ENCODE results near the gene LIX1L. TPM values are rescaled to one million over a fixed set of nuclear protein-coding genes. Genes with fewer than 3 reads are reported as not detected.

LIX1L gene
- 3.5 and 4.9 TPM in 2 replicates for polyA plus RNA-seq

DNA sequence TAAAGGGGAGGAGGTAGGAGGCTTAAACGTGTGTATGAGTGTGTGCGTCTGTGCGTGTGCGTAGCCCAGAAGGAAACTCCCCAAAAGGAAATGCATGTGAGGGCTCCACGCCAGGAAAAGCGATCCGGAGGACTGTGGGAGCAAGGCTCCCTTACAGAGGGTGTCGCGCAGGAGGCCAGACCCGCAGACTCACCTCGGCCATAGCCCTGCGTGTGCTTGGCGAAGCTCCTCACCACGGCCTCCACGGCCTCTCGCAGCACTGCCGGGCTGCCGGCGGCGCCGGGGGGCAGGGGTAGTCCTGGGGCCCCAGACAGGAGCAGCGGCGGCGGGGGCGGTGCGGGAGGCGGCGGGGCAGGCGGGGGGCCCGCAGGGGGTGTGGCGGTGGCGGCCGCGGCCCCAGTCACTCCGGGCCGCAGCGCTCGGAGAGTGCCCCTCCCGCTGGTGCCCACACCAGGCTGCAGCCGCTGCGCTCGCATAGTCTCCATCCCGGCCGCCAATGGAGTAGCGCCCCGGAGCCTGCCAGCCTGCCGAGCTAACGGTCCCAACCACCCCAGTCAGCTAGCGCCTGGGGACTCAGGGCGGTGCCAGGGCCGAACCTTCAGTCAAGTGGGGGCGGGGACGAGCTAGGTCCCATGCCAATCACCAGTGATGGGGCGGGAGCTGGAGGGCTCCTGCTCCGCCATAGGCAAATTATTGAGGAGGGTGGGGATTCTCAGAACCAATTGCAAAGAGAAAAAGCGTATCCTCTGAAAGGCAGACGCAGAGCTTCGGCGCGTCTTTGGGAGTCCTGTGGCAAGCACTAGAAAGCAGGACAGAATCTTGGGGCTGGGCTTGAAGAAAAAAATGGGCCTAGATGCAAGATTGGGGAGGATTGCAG, at the start of gene LIX1L:
Gene LIX1L (minus strand): TSS at position 575 of the 877 bp plus-strand sequence. CDS start 90 bp downstream, at position 485.

DNA sequence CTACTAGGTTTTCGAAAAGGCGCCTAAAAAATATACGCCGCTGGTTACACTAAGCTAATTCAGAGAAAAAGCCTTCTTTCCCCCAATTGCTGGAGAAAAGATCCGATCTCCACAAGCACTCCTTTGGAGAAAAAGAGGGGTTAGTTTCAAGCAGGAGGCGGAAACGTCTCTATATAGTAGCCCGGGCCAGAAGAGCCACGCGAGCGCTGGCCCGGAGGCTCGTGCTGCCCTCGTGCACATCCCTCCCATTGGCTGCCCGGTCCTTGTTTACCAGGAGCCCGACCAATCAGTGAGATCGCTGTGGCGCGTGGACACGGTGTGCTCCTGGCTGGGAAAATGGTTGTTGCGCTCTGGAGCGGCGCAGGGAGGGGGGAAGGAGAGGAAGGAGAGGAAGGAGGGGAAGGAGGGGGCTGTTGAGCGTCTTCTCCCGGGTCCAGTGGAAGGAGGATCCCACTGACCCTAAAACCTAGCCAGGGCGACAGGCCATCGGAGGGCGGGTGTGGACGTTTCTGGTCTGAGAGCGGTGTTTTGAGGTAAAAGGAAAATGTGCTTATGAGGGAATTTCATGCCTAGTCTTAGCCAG, 38.7 kb upstream of the LIX1L start, which contains the start of gene TXNIP:
Gene TXNIP (minus strand): TSS at position 147 of the 583 bp plus-strand sequence. CDS start 313 bp downstream, outside the sequence.

DNA sequence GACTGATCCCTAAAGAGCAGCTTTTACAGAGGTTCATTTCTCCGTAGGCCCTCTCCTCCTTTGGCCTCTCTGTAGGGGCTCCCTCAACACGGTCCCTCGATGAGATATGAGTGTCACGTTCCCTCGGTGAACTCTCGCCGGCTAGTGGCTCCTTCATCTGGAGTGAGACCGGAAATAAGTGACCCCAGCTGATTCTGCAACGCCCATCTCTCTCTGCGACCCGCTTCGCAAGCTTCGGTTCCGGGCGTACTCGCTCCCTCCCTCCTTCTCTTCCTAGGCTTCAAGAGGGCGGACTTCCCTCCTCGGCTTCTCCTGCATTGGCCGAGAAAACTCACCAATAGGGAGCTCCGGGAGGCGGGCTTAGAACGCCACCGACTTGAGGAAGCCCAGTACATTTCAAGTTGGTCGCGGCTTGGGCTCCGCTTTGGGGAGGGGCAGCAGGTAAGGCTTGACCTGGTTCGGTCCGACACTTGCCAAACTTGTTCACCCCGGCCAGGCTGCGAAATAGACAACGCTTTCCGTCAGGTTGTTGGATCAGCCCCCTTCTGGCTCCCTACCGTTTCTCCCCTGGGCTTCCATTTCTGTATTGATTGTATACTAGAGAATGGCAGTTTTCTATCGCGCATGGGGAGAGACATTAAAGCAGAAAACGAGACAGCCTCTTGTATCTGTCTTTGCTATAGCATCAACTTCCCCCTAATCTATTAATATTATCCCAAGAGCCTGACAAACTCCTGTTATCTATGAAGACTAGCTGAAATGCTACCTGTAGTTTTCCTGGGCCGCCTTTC, 6.7 kb upstream of the LIX1L start, which contains the start of the genes ANKRD34A and POLR3GL:
Gene ANKRD34A (minus strand): TSS at position 248 of the 791 bp plus-strand sequence. CDS start 2,816 bp downstream, outside the sequence.
Gene POLR3GL (plus strand): TSS at position 363 of the 791 bp plus-strand sequence. CDS start 10,176 bp downstream, outside the sequence.

DNA sequence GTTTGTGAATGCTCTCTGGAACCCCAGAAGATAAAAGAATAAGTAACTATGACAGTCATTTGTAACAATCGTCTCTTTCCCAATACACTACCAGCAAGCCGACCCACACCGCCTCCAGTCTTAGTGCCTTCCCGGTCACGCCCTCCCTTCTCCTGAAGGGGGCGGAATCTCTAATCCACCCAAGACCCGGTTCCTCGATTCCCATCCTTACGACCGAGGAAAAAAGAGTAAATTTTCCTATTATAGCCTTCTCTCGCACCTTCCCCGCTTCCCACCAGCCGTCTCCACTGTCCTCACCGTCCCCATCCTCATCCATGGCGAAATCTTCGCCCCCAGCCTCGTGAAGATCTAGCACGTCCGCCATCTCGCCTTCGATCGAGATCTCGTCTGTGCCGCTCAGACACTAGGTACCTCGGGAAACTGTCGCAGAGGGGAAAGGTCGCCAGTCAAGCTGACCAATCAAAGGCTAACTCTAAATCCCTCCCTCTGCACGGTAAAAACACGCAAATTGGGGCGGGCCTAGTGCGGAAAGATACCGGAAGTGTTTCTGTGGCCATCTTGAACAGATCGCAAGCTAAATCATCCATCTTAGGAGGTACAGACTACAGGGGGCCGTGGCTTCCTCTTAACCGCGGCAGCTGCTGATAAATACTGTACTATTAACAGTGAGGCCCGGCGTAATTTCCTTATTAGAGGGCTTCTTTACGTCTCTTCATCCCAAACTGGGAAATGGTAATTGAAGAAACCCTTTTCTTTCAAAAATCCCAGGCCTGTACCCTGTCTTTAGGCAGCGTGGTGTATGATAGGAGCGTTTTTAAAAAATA, 30.5 kb downstream of the LIX1L start, which contains the start of gene RBM8A:
Gene RBM8A (minus strand): TSS at position 422 of the 824 bp plus-strand sequence. CDS start 58 bp downstream, at position 364.

DNA sequence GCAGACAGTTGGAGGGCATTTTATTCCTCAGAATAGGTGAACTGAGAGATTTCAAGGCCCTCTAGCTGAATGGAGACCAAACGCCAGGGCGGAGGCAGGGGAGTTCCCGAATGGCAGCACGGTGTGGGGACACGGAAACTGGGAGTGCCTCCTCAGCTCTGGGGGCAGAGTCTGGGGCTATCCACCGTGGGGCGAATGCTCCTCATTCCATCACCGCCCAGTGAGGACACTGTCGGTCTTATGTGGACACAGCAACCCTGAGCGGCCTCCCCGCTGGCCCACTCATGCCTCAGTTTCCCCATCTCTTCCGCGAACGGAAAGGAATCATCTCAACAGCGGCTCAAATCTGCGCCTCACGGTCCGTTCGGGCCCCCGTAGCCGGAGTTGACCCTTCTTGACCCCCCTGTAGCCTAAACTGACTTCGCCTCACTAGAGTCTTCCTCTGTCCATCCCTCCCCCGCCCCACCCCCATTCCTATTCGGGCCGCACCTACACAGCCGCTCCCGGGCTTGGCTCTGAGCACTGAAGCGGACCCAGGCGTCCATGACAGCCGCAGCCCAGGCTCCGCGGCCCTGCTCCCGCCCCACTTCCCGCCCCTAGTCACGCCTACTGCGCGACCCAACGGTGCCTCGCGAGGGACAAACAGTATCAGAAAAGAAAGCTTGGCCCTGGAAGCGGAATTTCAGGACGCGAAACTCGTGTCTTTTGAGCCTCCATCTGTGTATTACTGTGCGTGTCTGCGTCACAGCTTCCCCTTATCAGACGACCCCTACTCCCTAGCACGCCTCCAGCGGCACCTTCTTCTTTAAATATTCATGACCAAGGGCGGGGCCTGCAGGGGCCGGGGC, 39.4 kb downstream of the LIX1L start, which contains the start of gene PEX11B:
Gene PEX11B (minus strand): TSS at position 574 of the 848 bp plus-strand sequence. CDS start 29 bp downstream, at position 545.

DNA sequence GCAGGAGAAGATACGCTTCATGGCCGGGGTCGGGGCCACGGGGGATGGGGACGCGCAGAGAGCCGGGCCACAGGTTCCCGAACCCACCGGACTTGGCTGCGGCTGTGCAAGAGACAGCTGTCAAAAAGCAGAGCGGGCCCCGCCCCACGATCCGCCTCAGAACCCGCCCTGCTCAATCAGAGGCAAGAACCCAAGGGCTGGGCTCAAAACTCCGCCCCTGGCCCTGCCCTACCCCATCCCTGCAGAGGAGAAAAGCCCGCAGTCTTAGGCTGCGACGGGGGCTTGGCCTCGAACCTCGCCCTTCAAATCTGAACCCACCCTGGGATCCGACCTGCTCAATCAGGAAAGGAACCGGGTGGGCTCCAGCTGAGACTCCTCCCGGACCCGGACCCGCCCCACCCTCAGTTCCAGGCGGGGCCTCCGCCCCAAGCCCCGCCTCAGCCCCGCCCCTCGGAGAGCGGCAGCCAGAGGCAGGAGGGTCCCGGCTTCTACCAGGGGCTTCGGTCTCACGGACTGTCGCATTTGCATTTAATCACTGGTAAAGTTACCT, 72.0 kb downstream of the LIX1L start, which contains the start of gene ANKRD35:
Gene ANKRD35 (minus strand): TSS at position 129 of the 550 bp plus-strand sequence. CDS start 108 bp downstream, at position 21.

Other genes starting within 250 kb of the LIX1L start
- 1.3 and 1.9 TPM in 2 replicates for gene CD160, start 238.5 kb downstream of the LIX1L start, polyA plus RNA-seq
- gene RNF115, start 133.9 kb downstream of the LIX1L start, polyA plus RNA-seq, result 23.5 and 29.4 TPM in 2 replicates
- 19.4 and 20.0 TPM in 2 replicates for gene POLR3C, start 133.8 kb downstream of the LIX1L start, polyA plus RNA-seq
- gene NUDT17, start 112.4 kb downstream of the LIX1L start, polyA plus RNA-seq, result 3.6 and 6.9 TPM in 2 replicates
- gene PIAS3, start 98.9 kb downstream of the LIX1L start, polyA plus RNA-seq, result 3.3 and 4.2 TPM in 2 replicates
- 0.39 and 0.78 TPM in 2 replicates for gene ANKRD35, start 72.2 kb downstream of the LIX1L start, polyA plus RNA-seq
- gene ITGA10, start 48.0 kb downstream of the LIX1L start, polyA plus RNA-seq, result not detected in 2 replicates
- gene PEX11B, start 39.3 kb downstream of the LIX1L start, polyA plus RNA-seq, result 32.0 and 43.8 TPM in 2 replicates
- gene RBM8A, start 30.5 kb downstream of the LIX1L start, polyA plus RNA-seq, result 152 and 224 TPM in 2 replicates
- 8.1 and 10.7 TPM in 2 replicates for gene ANKRD34A, start 6.6 kb upstream of the LIX1L start, polyA plus RNA-seq
- 3.6 and 11.6 TPM in 2 replicates for gene POLR3GL, start 6.7 kb upstream of the LIX1L start, polyA plus RNA-seq
- gene TXNIP, start 38.6 kb upstream of the LIX1L start, polyA plus RNA-seq, result 3.5 TPM in 2 replicates
- gene HJV, start 63.7 kb upstream of the LIX1L start, polyA plus RNA-seq, result not detected in 2 replicates
- gene NBPF10, start 186.8 kb upstream of the LIX1L start, polyA plus RNA-seq, result 0.46 and 0.77 TPM in 2 replicates

Measured in Purkinje cell (primary cell).